HepG2 (cell line): ENCODE data around the gene NAT9. TPM values are rescaled to one million over a fixed set of nuclear protein-coding genes. Genes with fewer than 3 reads are reported as not detected.
A peak's percentile ranks its signal among the peaks of the same experiment; 100 is the strongest.

Source experiments
- ADNP ChIP-seq: sonication (generic); formaldehyde crosslinking; IDR thresholded peaks from 2 replicates; pipeline ENCODE4 v1.4.0; 2020; ENCODE audit warnings: missing genetic modification reagents
- E2F1 ChIP-seq: sonication (generic); formaldehyde crosslinking; IDR thresholded peaks from 2 replicates; pipeline ENCODE4 v1.5.0; 2020; ENCODE audit warnings: missing genetic modification reagents
- FOSL1 ChIP-seq: sonication (generic); formaldehyde crosslinking; IDR thresholded peaks from 2 replicates; pipeline ENCODE4 v1.9.0; 2021; ENCODE audit warnings: missing genetic modification reagents, borderline replicate concordance
- FOXA3 ChIP-seq: IDR thresholded peaks from 2 replicates; pipeline ENCODE4 v1.6.1; 2016; ENCODE audit warnings: missing genetic modification reagents, missing compliant biosample characterization
- GATAD2A ChIP-seq: IDR thresholded peaks from 2 replicates; pipeline ENCODE4 v1.6.1; 2016
- HCFC1 ChIP-seq: fragments of 150-350 bp; IDR thresholded peaks from 2 replicates; pipeline ENCODE4 v1.6.1; 2014; ENCODE audit warnings: low read depth, low read length
- ISL2 ChIP-seq: sonication (generic); formaldehyde crosslinking; IDR thresholded peaks from 2 replicates; pipeline ENCODE4 v1.5.0; 2020; ENCODE audit warnings: missing genetic modification reagents
- KLF13 ChIP-seq: sonication (generic); formaldehyde crosslinking; IDR thresholded peaks from 2 replicates; pipeline ENCODE4 v1.4.0; 2020; ENCODE audit warnings: mild to moderate bottlenecking, missing genetic modification reagents
- MLLT10 ChIP-seq: sonication (generic); formaldehyde crosslinking; IDR thresholded peaks from 2 replicates; pipeline ENCODE4 v1.4.0; 2020; ENCODE audit warnings: missing genetic modification reagents
- POLR2A ChIP-seq, 2 experiments: IDR thresholded peaks; 2 replicates each; pipeline ENCODE4 v1.6.1; 2011; ENCODE audit warnings: low read depth in 2 of 2, low read length in 2 of 2, mild to moderate bottlenecking in 1 of 2, moderate library complexity in 1 of 2; ENCODE audit not compliant: insufficient read depth in 1 of 2
- REL ChIP-seq: sonication (generic); formaldehyde crosslinking; conservative IDR thresholded peaks from 2 replicates; pipeline ENCODE4 v1.8.0; 2022; ENCODE audit warnings: mild to moderate bottlenecking, missing genetic modification reagents, moderate library complexity
- TFAP4 ChIP-seq: sonication (generic); IDR thresholded peaks from 2 replicates; pipeline ENCODE4 v1.6.1; 2016; ENCODE audit warnings: low read depth, borderline replicate concordance
- THYN1 ChIP-seq: sonication (generic); formaldehyde crosslinking; IDR thresholded peaks from 2 replicates; pipeline ENCODE4 v1.8.1; 2023; ENCODE audit warnings: low read depth, mild to moderate bottlenecking, moderate library complexity, missing genetic modification reagents, borderline replicate concordance
- YEATS4 ChIP-seq: sonication (generic); formaldehyde crosslinking; IDR thresholded peaks from 2 replicates; pipeline ENCODE4 v1.4.0; 2020; ENCODE audit warnings: missing genetic modification reagents, borderline replicate concordance
- ZBTB1 ChIP-seq: sonication (generic); formaldehyde crosslinking; IDR thresholded peaks from 2 replicates; pipeline ENCODE4 v1.4.0; 2020; ENCODE audit warnings: missing genetic modification reagents, borderline replicate concordance
- ZBTB21 ChIP-seq: sonication (generic); formaldehyde crosslinking; IDR thresholded peaks from 2 replicates; pipeline ENCODE4 v1.4.0; 2020; ENCODE audit warnings: missing genetic modification reagents
- ZFP36L1 ChIP-seq: sonication (generic); formaldehyde crosslinking; IDR thresholded peaks from 2 replicates; pipeline ENCODE4 v1.8.0; 2022; ENCODE audit warnings: mild to moderate bottlenecking, missing genetic modification reagents, moderate library complexity
- ZNF12 ChIP-seq: sonication (generic); formaldehyde crosslinking; IDR thresholded peaks from 2 replicates; pipeline ENCODE4 v1.5.0; 2020; ENCODE audit warnings: missing genetic modification reagents
- ZNF329 ChIP-seq: sonication (generic); formaldehyde crosslinking; IDR thresholded peaks from 2 replicates; pipeline ENCODE4 v1.9.0; 2021; ENCODE audit warnings: low read depth, mild to moderate bottlenecking, missing genetic modification reagents
- ZNF343 ChIP-seq: sonication (generic); formaldehyde crosslinking; IDR thresholded peaks from 2 replicates; pipeline ENCODE4 v1.4.0; 2020; ENCODE audit warnings: mild to moderate bottlenecking, missing genetic modification reagents
- ZNF569 ChIP-seq: sonication (generic); formaldehyde crosslinking; IDR thresholded peaks from 2 replicates; pipeline ENCODE4 v1.5.0; 2020; ENCODE audit warnings: mild to moderate bottlenecking, missing genetic modification reagents, moderate library complexity, borderline replicate concordance
- ZNF615 ChIP-seq: sonication (generic); formaldehyde crosslinking; IDR thresholded peaks from 2 replicates; pipeline ENCODE4 v1.5.0; 2020; ENCODE audit warnings: mild to moderate bottlenecking, missing genetic modification reagents, borderline replicate concordance
- ZNF678 ChIP-seq: sonication (generic); formaldehyde crosslinking; IDR thresholded peaks from 2 replicates; pipeline ENCODE4 v1.4.0; 2020; ENCODE audit warnings: mild to moderate bottlenecking, missing genetic modification reagents
- ZNF780A ChIP-seq: sonication (generic); formaldehyde crosslinking; IDR thresholded peaks from 2 replicates; pipeline ENCODE4 v1.8.0; 2022; ENCODE audit warnings: mild to moderate bottlenecking, missing genetic modification reagents, moderate library complexity
- ZZZ3 ChIP-seq: sonication (generic); formaldehyde crosslinking; IDR thresholded peaks from 2 replicates; pipeline ENCODE4 v1.4.0; 2020; ENCODE audit warnings: missing genetic modification reagents, mild to moderate bottlenecking, borderline replicate concordance
- polyA plus RNA-seq, 8 experiments: library from polyadenylated mRNA; depleted of rRNA in 3 of 8; stranded (reverse) in 7 of 8; unstranded in 1 of 8; fragments of >200 nt; fragmentation: Illumina TruSeq in 4 of 8; extraction: Trizol in 4 of 8; gene quantifications; 2 replicates each; pipeline versions ENCODE4 v1.2.1 to v1.2.3, GENCODE V29; 2011 to 2016; ENCODE audit warnings: low read depth in 4 of 8, missing spikeins in 1 of 8, mixed read lengths in 1 of 8; ENCODE audit not compliant: insufficient read depth in 1 of 8
- total RNA-seq, 5 experiments: library from RNA; depleted of rRNA; stranded (reverse); fragments of >200 nt; fragmentation: Illumina TruSeq; extraction: Trizol; gene quantifications; 2 replicates each; pipeline ENCODE4 v1.2.3, GENCODE V29; 2016; ENCODE audit warnings: low read depth in 1 of 5
- TF ChIP-seq, protein P1 (sequence below): sonication (generic); formaldehyde crosslinking; IDR thresholded peaks from 2 replicates; pipeline ENCODE4 v1.5.0; 2020; ENCODE audit warnings: missing genetic modification reagents
- TF ChIP-seq, protein P2 (sequence below): sonication (generic); formaldehyde crosslinking; IDR thresholded peaks from 2 replicates; pipeline ENCODE4 v1.4.0; 2020; ENCODE audit warnings: missing genetic modification reagents, mild to moderate bottlenecking, borderline replicate concordance

NAT9 gene
- total and polyA plus RNA-seq, 2 of the 13 experiments (the other 11 are each of a cell fraction or from before 2014, with no cell fraction given): 39.7 to 44.2 TPM

DNA sequence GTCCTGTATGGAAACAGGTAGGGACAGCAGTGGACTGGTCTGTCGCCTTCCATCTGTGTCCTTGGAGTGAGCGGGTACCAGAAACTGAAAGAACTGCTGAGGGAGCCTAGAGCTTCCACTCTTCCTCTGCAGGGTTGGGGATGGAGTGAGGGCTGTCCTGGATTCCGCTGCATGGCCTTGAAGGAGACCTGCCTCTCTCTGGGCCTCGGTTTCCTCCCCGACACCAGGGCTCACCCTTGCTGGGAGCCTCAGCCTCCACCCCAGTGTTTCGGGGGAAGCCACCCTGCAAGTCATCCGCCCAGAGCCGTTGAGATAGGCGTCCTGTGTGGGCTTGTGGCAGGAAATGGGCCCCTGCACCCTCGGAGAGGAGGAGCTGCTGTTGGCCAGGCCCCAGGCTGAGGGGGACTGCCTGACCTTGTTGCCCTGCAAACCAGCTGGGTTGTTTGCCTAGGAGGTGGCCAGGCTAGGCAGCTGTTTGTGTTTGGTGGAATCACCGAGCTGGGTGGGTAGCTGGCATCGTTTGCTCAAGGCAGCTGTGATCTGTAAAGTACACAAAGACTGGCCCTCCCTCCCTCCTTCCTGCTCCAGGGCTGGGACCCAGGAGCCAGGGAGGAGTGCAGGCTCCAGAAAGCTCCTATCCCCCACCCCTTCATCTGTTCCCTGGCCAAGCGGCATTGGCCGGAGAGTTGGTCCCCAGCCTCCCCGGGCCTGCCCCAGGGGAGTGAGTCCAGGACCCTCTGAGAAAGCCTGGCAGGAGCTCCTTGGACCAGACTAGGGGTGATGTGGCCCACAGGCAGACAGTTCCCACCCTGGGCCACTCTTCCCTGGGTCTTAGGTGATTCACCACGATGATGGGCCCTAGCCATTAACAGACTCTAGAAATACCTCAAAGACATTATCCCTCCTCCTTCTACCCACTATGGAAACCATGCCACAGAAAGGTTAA, 37.8 kb downstream of the NAT9 start (continued):
- peak; percentile 34; the same call in 1 of the 2 replicates for TF ChIP-seq ZNF12 (CRISPR knock-in tag)
- no peak for TF ChIP-seq E2F1 (CRISPR knock-in tag)
- TF ChIP-seq ZNF329 (CRISPR knock-in tag): peak; percentile 100
- no peak for TF ChIP-seq HCFC1
- no peak for TF ChIP-seq THYN1 (CRISPR knock-in tag)
- TF ChIP-seq ZNF780A (CRISPR knock-in tag): no peak
- TF ChIP-seq MLLT10 (CRISPR knock-in tag): no peak
- no peak for TF ChIP-seq ZBTB21 (CRISPR knock-in tag)
- no peak for TF ChIP-seq ZFP36L1 (CRISPR knock-in tag)
- no peak for TF ChIP-seq ZNF343 (CRISPR knock-in tag)
- TF ChIP-seq YEATS4 (CRISPR knock-in tag): no peak
- TF ChIP-seq REL (CRISPR knock-in tag): no peak
- TF ChIP-seq FOXA3 (CRISPR knock-in tag): peak; percentile 95
- no peak for TF ChIP-seq KLF13
- TF ChIP-seq ZBTB1 (CRISPR knock-in tag): no peak
- no peak for TF ChIP-seq ZNF569 (CRISPR knock-in tag)
- TF ChIP-seq ZNF678: no peak
- no peak for TF ChIP-seq FOSL1
- no peak for TF ChIP-seq ADNP (CRISPR knock-in tag)
- TF ChIP-seq TFAP4: peak; percentile 99
- TF ChIP-seq ZNF615 (CRISPR knock-in tag): no peak
- TF ChIP-seq ISL2: peak; percentile 42
- TF ChIP-seq POLR2A (IDR thresholded peaks at IDR 0.05; ENCODE audit: insufficient read depth in 1 of 2, low read depth in 2 of 2, low read length in 2 of 2): no peak
- TF ChIP-seq, protein P1, sequence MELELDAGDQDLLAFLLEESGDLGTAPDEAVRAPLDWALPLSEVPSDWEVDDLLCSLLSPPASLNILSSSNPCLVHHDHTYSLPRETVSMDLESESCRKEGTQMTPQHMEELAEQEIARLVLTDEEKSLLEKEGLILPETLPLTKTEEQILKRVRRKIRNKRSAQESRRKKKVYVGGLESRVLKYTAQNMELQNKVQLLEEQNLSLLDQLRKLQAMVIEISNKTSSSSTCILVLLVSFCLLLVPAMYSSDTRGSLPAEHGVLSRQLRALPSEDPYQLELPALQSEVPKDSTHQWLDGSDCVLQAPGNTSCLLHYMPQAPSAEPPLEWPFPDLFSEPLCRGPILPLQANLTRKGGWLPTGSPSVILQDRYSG (CRISPR knock-in tag): no peak
- TF ChIP-seq, protein P2, sequence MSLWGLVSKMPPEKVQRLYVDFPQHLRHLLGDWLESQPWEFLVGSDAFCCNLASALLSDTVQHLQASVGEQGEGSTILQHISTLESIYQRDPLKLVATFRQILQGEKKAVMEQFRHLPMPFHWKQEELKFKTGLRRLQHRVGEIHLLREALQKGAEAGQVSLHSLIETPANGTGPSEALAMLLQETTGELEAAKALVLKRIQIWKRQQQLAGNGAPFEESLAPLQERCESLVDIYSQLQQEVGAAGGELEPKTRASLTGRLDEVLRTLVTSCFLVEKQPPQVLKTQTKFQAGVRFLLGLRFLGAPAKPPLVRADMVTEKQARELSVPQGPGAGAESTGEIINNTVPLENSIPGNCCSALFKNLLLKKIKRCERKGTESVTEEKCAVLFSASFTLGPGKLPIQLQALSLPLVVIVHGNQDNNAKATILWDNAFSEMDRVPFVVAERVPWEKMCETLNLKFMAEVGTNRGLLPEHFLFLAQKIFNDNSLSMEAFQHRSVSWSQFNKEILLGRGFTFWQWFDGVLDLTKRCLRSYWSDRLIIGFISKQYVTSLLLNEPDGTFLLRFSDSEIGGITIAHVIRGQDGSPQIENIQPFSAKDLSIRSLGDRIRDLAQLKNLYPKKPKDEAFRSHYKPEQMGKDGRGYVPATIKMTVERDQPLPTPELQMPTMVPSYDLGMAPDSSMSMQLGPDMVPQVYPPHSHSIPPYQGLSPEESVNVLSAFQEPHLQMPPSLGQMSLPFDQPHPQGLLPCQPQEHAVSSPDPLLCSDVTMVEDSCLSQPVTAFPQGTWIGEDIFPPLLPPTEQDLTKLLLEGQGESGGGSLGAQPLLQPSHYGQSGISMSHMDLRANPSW (CRISPR knock-in tag): no peak
- TF ChIP-seq ZZZ3 (CRISPR knock-in tag): no peak
- peak; percentile 90 for TF ChIP-seq GATAD2A (CRISPR knock-in tag)
